Bronchial epithelial cell (primary cell): ENCODE measurements around the gene TMEM255B. TPM values are rescaled to one million over a fixed set of nuclear protein-coding genes. Genes with fewer than 3 reads are reported as not detected.

Experiments used
- DNase-seq: peaks from one replicate; pipeline ENCODE4 v3.0.0-alpha.2; 2010; ENCODE audit warnings: low read depth
- FAIRE-seq: peaks from 2 replicates; lab custom pipeline; 2011; peaks lifted over from hg19 to GRCh38; lab: Jason Lieb, UNC
- H3K27me3 ChIP-seq: 2 replicates; pipeline ENCODE4 v1.5.1; 2011; ENCODE audit warnings: low read length; ENCODE audit not compliant: control insufficient read depth, insufficient read depth
- H3K36me3 ChIP-seq: 2 replicates; pipeline ENCODE4 v1.5.1; 2011; ENCODE audit warnings: low read length; ENCODE audit not compliant: control insufficient read depth, insufficient read depth
- H3K4me3 ChIP-seq: 2 replicates; pipeline ENCODE4 v1.5.1; 2011; ENCODE audit warnings: mild to moderate bottlenecking, low read depth, low read length, control low read depth
- total RNA-seq: library from RNA; depleted of rRNA; stranded (reverse); fragments of >200 nt; gene quantifications from 2 replicates; pipeline ENCODE4 v1.2.1, GENCODE V29; 2014
- TF ChIP-seq, protein P1 (sequence below): IDR thresholded peaks from 2 replicates; pipeline ENCODE4 v1.5.1; 2011; ENCODE audit warnings: mild to moderate bottlenecking, moderate library complexity, low read length, control low read depth, inconsistent platforms; ENCODE audit not compliant: insufficient read depth, severe bottlenecking

Gene TMEM255B
- total RNA-seq, 1 donor from 2014 or later, result 5.3 TPM

DNA sequence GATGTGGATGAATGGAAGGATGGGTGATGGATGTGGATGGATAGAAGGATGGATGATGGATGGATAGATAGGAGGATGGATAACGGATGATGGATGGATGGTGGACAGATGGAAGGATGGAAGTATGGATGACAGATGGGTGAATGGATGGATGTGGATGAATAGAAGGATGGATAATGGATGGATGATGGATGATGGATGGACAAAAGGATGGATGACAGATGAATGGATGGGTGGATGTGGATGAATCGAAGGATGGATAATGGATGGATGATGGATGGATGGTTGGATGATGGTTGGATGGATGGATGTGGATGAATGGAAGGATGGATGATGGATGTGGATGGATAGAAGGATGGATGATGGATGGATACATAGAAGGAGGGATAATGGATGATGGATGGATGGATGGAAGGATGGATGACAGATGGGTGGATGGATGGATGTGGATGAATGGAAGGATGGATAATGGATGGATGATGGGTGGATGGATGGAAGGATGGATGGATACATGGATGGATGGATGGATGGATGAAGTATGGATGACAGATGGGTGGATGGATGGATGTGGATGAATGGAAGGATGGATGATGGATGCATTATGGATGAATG lies 39.3 kb downstream of the TMEM255B start:
- TF ChIP-seq, protein P1, sequence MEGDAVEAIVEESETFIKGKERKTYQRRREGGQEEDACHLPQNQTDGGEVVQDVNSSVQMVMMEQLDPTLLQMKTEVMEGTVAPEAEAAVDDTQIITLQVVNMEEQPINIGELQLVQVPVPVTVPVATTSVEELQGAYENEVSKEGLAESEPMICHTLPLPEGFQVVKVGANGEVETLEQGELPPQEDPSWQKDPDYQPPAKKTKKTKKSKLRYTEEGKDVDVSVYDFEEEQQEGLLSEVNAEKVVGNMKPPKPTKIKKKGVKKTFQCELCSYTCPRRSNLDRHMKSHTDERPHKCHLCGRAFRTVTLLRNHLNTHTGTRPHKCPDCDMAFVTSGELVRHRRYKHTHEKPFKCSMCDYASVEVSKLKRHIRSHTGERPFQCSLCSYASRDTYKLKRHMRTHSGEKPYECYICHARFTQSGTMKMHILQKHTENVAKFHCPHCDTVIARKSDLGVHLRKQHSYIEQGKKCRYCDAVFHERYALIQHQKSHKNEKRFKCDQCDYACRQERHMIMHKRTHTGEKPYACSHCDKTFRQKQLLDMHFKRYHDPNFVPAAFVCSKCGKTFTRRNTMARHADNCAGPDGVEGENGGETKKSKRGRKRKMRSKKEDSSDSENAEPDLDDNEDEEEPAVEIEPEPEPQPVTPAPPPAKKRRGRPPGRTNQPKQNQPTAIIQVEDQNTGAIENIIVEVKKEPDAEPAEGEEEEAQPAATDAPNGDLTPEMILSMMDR, result no peak
- no peaks in the 10 kb centered on the region for H3K27me3 ChIP-seq
- DNase-seq, result no peak
- no peak overlapping the region for H3K4me3 ChIP-seq
- H3K36me3 ChIP-seq, result no peaks in the 10 kb centered on the region
- FAIRE-seq, result no peak

DNA sequence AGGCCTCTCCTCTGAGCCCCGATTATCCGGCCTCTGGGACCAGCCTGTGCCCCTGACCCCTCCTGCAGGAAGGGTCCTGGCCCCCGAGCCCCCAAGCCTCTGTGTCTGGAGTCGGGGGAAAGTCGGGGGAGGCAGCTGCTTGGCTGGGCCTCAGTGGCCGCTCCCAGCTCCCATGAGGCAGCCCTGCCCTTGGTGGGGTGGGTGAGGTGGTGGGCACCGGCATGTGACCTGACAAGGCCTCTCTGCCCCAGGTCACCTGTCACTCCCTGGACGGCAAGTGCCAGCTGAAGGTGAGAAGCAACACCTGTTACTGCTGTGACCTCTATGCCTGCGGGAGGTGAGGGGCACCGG lies 41.5 kb downstream of the TMEM255B start:
- DNase-seq, result no peak
- no peaks in the 10 kb centered on the region for H3K27me3 ChIP-seq
- H3K4me3 ChIP-seq, result no peak overlapping the region
- no peak for FAIRE-seq
- no peaks in the 10 kb centered on the region for H3K36me3 ChIP-seq
- TF ChIP-seq, protein P1, result no peak

DNA sequence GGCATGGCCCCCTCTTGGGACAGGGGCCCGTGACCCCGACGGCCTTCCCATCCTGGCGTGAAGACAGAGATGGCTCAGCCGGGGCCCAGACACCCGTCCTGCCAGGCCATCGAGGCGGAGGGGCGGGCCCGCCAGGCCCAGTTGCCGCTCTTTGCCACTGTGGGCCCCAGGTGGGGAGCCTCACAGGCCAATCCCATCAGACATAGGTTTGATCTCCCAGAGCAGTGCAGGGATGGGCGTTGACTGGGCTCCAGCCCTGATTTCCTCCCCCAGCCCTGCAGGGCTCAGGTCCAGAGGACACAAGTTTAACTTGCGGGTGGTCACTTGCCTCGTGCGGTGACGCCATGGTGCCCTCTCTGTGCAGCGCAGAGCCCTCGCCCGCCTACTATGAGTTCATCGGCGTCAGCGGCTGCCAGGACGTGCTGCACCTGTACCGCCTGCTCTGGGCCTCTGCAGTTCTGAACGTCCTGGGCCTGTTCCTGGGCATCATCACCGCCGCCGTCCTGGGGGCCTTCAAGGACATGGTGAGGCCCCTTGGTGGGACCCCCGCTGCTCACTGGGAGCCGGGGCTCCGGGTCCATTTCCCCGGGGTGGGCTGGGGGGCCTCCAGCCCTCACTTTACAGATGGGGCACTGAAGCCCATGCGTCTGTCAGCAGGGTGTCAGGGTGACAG lies 42.4 kb downstream of the TMEM255B start:
- H3K36me3 ChIP-seq, result no peaks in the 10 kb centered on the region
- H3K4me3 ChIP-seq, result no peak overlapping the region
- no peak for FAIRE-seq
- DNase-seq, result no peak
- TF ChIP-seq, protein P1, result no peak
- no peaks in the 10 kb centered on the region for H3K27me3 ChIP-seq

DNA sequence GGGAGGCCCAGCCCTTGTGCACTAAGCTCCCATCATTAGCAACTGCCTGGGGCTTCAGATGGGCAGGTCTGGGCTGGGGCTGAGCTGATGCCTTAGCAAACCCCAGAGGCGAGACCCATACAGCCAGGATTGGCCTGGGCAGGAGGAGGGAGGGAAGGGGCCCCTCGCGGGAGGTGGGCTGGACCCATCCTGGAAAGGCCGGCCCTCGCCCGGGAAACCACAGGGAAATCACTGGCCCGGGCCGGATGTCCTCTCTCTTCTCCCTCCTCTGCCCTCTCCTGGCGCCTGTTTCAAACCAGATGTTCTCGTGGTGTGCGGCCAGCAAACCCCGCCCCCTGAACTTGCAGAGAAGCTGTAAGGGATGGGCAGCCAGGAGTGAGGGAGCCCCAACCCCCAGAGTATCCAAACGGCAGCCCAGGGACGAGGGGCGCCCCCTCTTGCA lies 43.1 kb downstream of the TMEM255B start:
- Histone ChIP-seq H3K36me3 (no peaks in the 10 kb centered on the region), H3K27me3 (no peaks in the 10 kb centered on the region), H3K4me3 (no peak overlapping the region)
- no peak for FAIRE-seq
- TF ChIP-seq, protein P1, result no peak
- no peak for DNase-seq

DNA sequence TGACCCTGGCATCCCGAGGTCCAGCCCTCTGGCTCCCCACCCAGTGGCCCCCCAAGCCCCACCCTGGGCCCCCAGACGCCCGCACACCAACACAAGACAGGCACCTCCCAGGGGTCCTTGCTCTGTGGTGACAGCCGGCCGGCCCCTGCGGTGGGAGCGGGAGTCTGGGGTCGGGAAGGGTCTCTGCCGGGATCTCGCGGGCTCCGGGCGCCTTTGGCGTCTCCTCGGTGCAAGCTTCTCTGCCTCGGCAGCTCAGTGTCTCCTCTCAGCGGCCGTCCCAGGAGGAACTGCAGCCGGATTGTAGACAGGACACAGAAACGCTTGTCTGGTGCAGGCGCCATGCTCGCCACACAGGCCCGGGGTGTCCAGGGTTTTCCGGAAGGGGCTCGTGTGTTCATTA lies 43.7 kb downstream of the TMEM255B start:
- Histone ChIP-seq H3K27me3 (no peaks in the 10 kb centered on the region), H3K4me3 (no peak overlapping the region), H3K36me3 (no peaks in the 10 kb centered on the region)
- no peak for FAIRE-seq
- TF ChIP-seq, protein P1, result no peak
- no peak for DNase-seq
